K562 (cell line): ENCODE data around the gene NMRK2. TPM values are rescaled to one million over a fixed set of nuclear protein-coding genes. Genes with fewer than 3 reads are reported as not detected.
A peak's percentile ranks its signal among the peaks of the same experiment; 100 is the strongest.

Experiments used
- ATAC-seq: fragments of 200-7000 bp; cut with Tn5 transposase; 3 replicates; pipeline ENCODE4 v1.9.1; 2020; ENCODE audit warnings: moderate library complexity
- BruUV-seq: library from RNA; stranded (reverse); fragments of 400-500 nt; replicated peaks from 2 replicates; lab custom pipeline; 2021; lab: Mats Ljungman, UMichigan
- CTCF ChIA-PET: fragments of 300-600 bp; formaldehyde crosslinking; extraction: SDS; loops from one replicate; lab custom pipeline; 2021; ENCODE audit warnings: low intra/inter-chr PET ratio; lab: Yijun Ruan, JAX
- POLR2A ChIA-PET: fragments of 300-600, 350-650 bp; sonication (Branson Sonifier 250); formaldehyde crosslinking; extraction: SDS; loops from one replicate; lab custom pipeline; 2021; ENCODE audit warnings: antibody characterized with exemption, inconsistent platforms; lab: Yijun Ruan, JAX
- DNase-seq, 4 experiments: peaks; one replicate each; pipeline versions ENCODE4 v3.0.0 to v3.0.0-alpha.2; 2011 to 2018; ENCODE audit warnings: low spot score in 3 of 4, mixed read lengths in 3 of 4; ENCODE audit errors: extremely low read depth in 1 of 4
- FAIRE-seq: peaks from 2 replicates; lab custom pipeline; 2011; peaks lifted over from hg19 to GRCh38; lab: Jason Lieb, UNC
- H2AFZ ChIP-seq: 2 replicates; pipeline ENCODE4 v1.6.0; 2011; ENCODE audit warnings: low read depth, low read length, control low read depth, inconsistent platforms
- H3K27ac ChIP-seq: fragments of 200-600 bp; 3 replicates; pipeline ENCODE4 v1.8.0; 2011; ENCODE audit warnings: low read depth, mild to moderate bottlenecking, control low read depth, inconsistent platforms, low read length, moderate library complexity, mixed read lengths; ENCODE audit errors: extremely low read depth
- H3K27me3 ChIP-seq, 2 experiments: fragments of 300-600 bp in 1 of 2; 2 replicates in 1 of 2; 3 replicates in 1 of 2; pipeline versions ENCODE4 v1.6.0 to v1.8.0; 2011; ENCODE audit warnings: inconsistent platforms in 2 of 2, low read length in 2 of 2, mild to moderate bottlenecking in 1 of 2, mixed read lengths in 1 of 2, moderate library complexity in 1 of 2; ENCODE audit not compliant: control insufficient read depth in 2 of 2, insufficient read depth in 2 of 2
- H3K36me3 ChIP-seq: fragments of 300-600 bp; 3 replicates; pipeline ENCODE4 v1.8.0; 2011; ENCODE audit warnings: mild to moderate bottlenecking, low read length, inconsistent platforms; ENCODE audit not compliant: control insufficient read depth, insufficient read depth
- H3K4me1 ChIP-seq, 2 experiments: fragments of 200-600 bp in 1 of 2; replicated peaks in 1 of 2; 2 replicates in 1 of 2; 3 replicates in 1 of 2; pipeline versions ENCODE4 v1.5.1 to v1.8.0; 2011; ENCODE audit warnings: inconsistent platforms in 2 of 2, low read length in 2 of 2, mild to moderate bottlenecking in 1 of 2, mixed read lengths in 1 of 2, moderate library complexity in 1 of 2; ENCODE audit not compliant: control insufficient read depth in 2 of 2, insufficient read depth in 2 of 2
- H3K4me2 ChIP-seq: 2 replicates; pipeline ENCODE4 v1.6.1; 2011; ENCODE audit warnings: low read length, control low read depth, inconsistent platforms, mixed read lengths; ENCODE audit not compliant: insufficient read depth
- H3K4me3 ChIP-seq: fragments of 200-600 bp; sonication (generic), shearing (Covaris generic); 2 replicates; pipeline ENCODE4 v1.5.1; 2016; ENCODE audit warnings: control low read depth, inconsistent platforms
- H3K79me2 ChIP-seq: fragments of 200-600 bp; 3 replicates; pipeline ENCODE4 v1.8.0; 2011; ENCODE audit warnings: low read length, inconsistent platforms; ENCODE audit not compliant: control insufficient read depth, insufficient read depth
- H3K9ac ChIP-seq, 2 experiments: 2 replicates each; pipeline versions ENCODE4 v1.6.0 to v1.6.1; 2011; ENCODE audit warnings: low read depth in 2 of 2, low read length in 2 of 2, control low read depth in 1 of 2, inconsistent platforms in 1 of 2, mild to moderate bottlenecking in 1 of 2, mixed read lengths in 1 of 2; ENCODE audit not compliant: insufficient read depth in 1 of 2
- H3K9me1 ChIP-seq: one replicate; pipeline ENCODE4 v1.6.0; 2011; ENCODE audit warnings: inconsistent platforms, mild to moderate bottlenecking, low read length, moderate library complexity; ENCODE audit not compliant: control insufficient read depth, insufficient read depth
- H3K9me3 ChIP-seq: replicated peaks from 2 replicates; pipeline ENCODE4 v1.5.1; 2011; ENCODE audit warnings: low read depth, low read length, inconsistent platforms; ENCODE audit not compliant: control insufficient read depth, insufficient read depth
- H4K20me1 ChIP-seq: replicated peaks from 2 replicates; pipeline ENCODE4 v1.6.1; 2011; ENCODE audit warnings: low read length, inconsistent platforms, mixed read lengths; ENCODE audit not compliant: control insufficient read depth, insufficient read depth
- BCOR ChIP-seq: fragments of 450-650 bp; IDR thresholded peaks from 2 replicates; pipeline ENCODE4 v1.6.1; 2016
- FOXM1 ChIP-seq, 2 experiments: fragments of 450-650 bp in 1 of 2; sonication (generic) in 1 of 2; formaldehyde crosslinking in 1 of 2; IDR thresholded peaks; 2 replicates each; pipeline versions ENCODE4 v1.6.1 to v1.9.0; 2017 to 2022; ENCODE audit warnings: low read depth in 2 of 2, mild to moderate bottlenecking in 2 of 2, missing genetic modification reagents in 1 of 2, moderate library complexity in 1 of 2
- RB1 ChIP-seq: fragments of 450-650 bp; IDR thresholded peaks from 2 replicates; pipeline ENCODE4 v1.6.1; 2017; ENCODE audit warnings: low read depth, mild to moderate bottlenecking
- RBM25 ChIP-seq: fragments of 200-400 bp; formaldehyde crosslinking; IDR thresholded peaks from 2 replicates; pipeline ENCODE4 v1.6.1; 2018; ENCODE audit warnings: low read length, low read depth, moderate library complexity; ENCODE audit not compliant: severe bottlenecking
- ZKSCAN1 ChIP-seq: fragments of 150-350 bp; IDR thresholded peaks from 2 replicates; pipeline ENCODE4 v1.6.1; 2016; ENCODE audit warnings: low read depth, low read length
- ZNF134 ChIP-seq: fragments of 250-450 bp; sonication (Bioruptor Pico); conservative IDR thresholded peaks from 2 replicates; pipeline ENCODE4 v1.4.0; 2020
- WGBS: fragments of 100-300 bp; shearing (Covaris generic); methylation state at CpG from one replicate; pipeline ENCODE4 v1.1.6; 2016; ENCODE audit warnings: low coverage, mixed read lengths; ENCODE audit not compliant: insufficient coverage; ENCODE audit errors: missing lambda C conversion rate; 5-methylcytosine and 5-hydroxymethylcytosine counted together
- in situ Hi-C: fragments of 300-500 bp; cut with MboI; formaldehyde crosslinking; loops from 4 replicates; pipeline ENCODE4 v1.15.0; 2018; ENCODE audit warnings: inconsistent platforms, mixed read lengths
- intact Hi-C: fragments of 100-400 bp; cut with micrococcal nuclease; formaldehyde crosslinking; loops from 2 replicates; pipeline ENCODE4 v1.14.2; 2022
- polyA plus RNA-seq, 8 experiments: library from polyadenylated mRNA; depleted of rRNA in 4 of 8; stranded (reverse) in 5 of 8; unstranded in 3 of 8; fragments of >200 nt; fragmentation: Nextera tagmentation in 2 of 8; fragmentation: Illumina TruSeq in 1 of 8; extraction: Ambion mirVana in 2 of 8; extraction: Trizol in 1 of 8; gene quantifications; 2 replicates each; pipeline versions ENCODE4 v1.2.1 to v1.2.3, GENCODE V29; 2011 to 2014; ENCODE audit warnings: inconsistent platforms in 1 of 8, missing spikeins in 1 of 8
- total RNA-seq, 7 experiments: library from RNA; depleted of rRNA in 6 of 7; stranded (reverse); fragments of >200 nt in 6 of 7; fragmentation: Illumina TruSeq in 2 of 7; extraction: Trizol in 2 of 7; gene quantifications; 2 replicates each; pipeline versions ENCODE4 v1.2.1 to v1.2.3, GENCODE V29; 2011 to 2021; ENCODE audit warnings: low replicate concordance in 1 of 7
- TF ChIP-seq, protein P1 (sequence below), 2 experiments: fragments of 450-650 bp; IDR thresholded peaks; 2 replicates each; pipeline ENCODE4 v1.6.1; 2016

Gene NMRK2
- total and polyA plus RNA-seq, 9 of the 15 experiments (the other 6 are each of a cell fraction or from before 2014, with no cell fraction given) = not detected

- Histone ChIP-seq H3K4me2 (no peak overlapping the region), H3K27me3 (peaks cover 24 to 45% of the 10 kb centered on the region in 2 experiments; a peak in 4 of 5 replicates), H3K36me3 (no peaks in the 10 kb centered on the region)
- no peak for DNase-seq
- TF ChIP-seq BCOR (peak; percentile 6; the same call in 1 of the 2 replicates), ZKSCAN1 (no peak), FOXM1 (IDR thresholded peaks at IDR 0.05; ENCODE audit: low read depth) (peak; percentile 42; the same call in 1 of the 2 replicates), FOXM1 (CRISPR knock-in tag; IDR thresholded peaks at IDR 0.05; ENCODE audit: low read depth) (no peak), ZNF134 (CRISPR knock-in tag) (peak; percentile 99), RB1 (no peak), RBM25 (peak; percentile 90)
- TF ChIP-seq, protein P1, sequence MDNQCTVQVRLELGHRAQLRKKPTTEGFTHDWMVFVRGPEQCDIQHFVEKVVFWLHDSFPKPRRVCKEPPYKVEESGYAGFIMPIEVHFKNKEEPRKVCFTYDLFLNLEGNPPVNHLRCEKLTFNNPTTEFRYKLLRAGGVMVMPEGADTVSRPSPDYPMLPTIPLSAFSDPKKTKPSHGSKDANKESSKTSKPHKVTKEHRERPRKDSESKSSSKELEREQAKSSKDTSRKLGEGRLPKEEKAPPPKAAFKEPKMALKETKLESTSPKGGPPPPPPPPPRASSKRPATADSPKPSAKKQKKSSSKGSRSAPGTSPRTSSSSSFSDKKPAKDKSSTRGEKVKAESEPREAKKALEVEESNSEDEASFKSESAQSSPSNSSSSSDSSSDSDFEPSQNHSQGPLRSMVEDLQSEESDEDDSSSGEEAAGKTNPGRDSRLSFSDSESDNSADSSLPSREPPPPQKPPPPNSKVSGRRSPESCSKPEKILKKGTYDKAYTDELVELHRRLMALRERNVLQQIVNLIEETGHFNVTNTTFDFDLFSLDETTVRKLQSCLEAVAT (IDR thresholded peaks at IDR 0.05) = no peak
- TF ChIP-seq, all 486 proteins: peak for 4
- FAIRE-seq (no peak), ATAC-seq (no peak)
- in situ Hi-C loops (no loop called here), intact Hi-C loops (no loop called here)
- BruUV-seq = no TSS peak
- Histone ChIP-seq H3K9me1 (no peaks in the 10 kb centered on the region), H3K27ac (no peak overlapping the region), H3K79me2 (no peaks in the 10 kb centered on the region), H4K20me1 (no peaks in the 10 kb centered on the region), H3K9me3 (no peaks in the 10 kb centered on the region), H3K9ac (no peak overlapping the region), H3K4me1 (peaks cover 0 to 12% of the 10 kb centered on the region in 2 experiments; a peak in 2 of 5 replicates), H2AFZ (no peak overlapping the region), H3K4me3 (no peak overlapping the region)
- ChIA-PET POLR2A (interaction anchor here (0.6 kb wide), 1 partner anchor 16 kb away, joined by 3 read pairs; no protein-coding TSS in a partner anchor), CTCF (no interaction called here)
- 16% methylated on average over 8 of the region's 8 CpGs for WGBS
Observed at GRCh38 chr19:3904233-3904632, 28.6 kb upstream of the NMRK2 start.
